Measurements from ENCODE around the gene HSD3B2. TPM values are rescaled to one million over a fixed set of nuclear protein-coding genes. Genes with fewer than 3 reads are reported as not detected.
"Not testable (repeated sequence)": the region's sequence is repeated elsewhere in the genome, so short reads cannot be mapped to it uniquely, and the experiment has no call there.

The HSD3B2 gene
- total RNA-seq, 2 donors from 2014 or later: not detected

DNA sequence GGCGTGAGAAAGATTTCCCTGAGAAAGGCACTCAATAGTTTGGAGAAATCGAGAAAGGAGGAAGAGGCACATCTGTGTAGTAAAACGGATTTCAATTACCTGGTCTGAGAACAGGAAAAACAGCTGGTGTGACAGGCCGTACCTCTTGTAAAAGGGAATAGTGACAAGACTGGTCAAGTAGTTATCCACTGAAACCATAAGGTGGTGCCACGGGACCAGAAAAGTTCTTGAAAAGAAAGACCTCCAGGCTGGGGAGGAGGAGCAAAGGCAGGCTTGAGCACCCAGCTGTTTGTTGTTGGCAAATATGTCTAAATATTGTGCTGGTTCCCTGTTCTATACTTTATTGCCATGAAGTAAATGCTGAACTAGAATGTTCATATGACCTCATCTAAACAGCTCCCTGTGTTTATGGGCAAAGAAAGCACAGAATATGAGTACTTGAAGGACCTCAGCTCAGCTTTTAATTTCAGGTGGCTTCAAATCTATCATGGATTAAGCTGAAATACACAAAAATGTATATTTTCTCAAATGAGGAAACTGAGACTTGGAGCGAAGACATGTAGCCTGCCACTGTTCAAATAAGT is 42.4 kb upstream of the HSD3B2 start:
- Histone ChIP-seq H3K27ac (no peak overlapping the region), H3K36me3 (no peaks in the 10 kb centered on the region), H3K9me3 (no peaks in the 10 kb centered on the region), H3K4me3 (no peak overlapping the region), H3K27me3 (no peaks in the 10 kb centered on the region), H3K4me1 (no peaks in the 10 kb centered on the region)
- no peak for DNase-seq (ENCODE audit: low spot score)
- TF ChIP-seq, protein P1, sequence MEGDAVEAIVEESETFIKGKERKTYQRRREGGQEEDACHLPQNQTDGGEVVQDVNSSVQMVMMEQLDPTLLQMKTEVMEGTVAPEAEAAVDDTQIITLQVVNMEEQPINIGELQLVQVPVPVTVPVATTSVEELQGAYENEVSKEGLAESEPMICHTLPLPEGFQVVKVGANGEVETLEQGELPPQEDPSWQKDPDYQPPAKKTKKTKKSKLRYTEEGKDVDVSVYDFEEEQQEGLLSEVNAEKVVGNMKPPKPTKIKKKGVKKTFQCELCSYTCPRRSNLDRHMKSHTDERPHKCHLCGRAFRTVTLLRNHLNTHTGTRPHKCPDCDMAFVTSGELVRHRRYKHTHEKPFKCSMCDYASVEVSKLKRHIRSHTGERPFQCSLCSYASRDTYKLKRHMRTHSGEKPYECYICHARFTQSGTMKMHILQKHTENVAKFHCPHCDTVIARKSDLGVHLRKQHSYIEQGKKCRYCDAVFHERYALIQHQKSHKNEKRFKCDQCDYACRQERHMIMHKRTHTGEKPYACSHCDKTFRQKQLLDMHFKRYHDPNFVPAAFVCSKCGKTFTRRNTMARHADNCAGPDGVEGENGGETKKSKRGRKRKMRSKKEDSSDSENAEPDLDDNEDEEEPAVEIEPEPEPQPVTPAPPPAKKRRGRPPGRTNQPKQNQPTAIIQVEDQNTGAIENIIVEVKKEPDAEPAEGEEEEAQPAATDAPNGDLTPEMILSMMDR (IDR thresholded peaks at IDR 0.05): no peak

DNA sequence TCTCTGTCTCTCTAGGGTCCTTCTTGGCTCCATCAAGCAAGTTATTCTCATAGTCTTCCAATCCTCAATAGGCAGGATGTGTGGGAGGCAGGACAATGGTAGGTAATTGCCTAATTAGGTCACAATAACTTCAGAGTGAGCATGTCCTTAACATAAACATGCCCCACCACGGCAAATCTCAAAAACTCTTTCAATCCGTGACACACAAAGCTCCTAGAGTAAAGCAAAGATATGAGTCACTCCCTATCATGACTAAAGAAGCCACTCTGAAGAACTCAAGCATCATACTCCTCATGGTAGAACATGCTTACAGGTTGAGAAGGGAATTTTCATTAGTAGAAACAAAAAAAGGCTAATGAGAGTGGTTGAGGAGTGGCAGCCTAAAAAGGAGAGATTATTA is 41.5 kb upstream of the HSD3B2 start:
- Histone ChIP-seq H3K36me3 (no peaks in the 10 kb centered on the region), H3K27me3 (no peaks in the 10 kb centered on the region), H3K4me3 (no peak overlapping the region), H3K27ac (no peak overlapping the region), H3K9me3 (no peaks in the 10 kb centered on the region), H3K4me1 (no peaks in the 10 kb centered on the region)
- no peak for DNase-seq (ENCODE audit: low spot score)
- TF ChIP-seq, protein P1 (IDR thresholded peaks at IDR 0.05): no peak

DNA sequence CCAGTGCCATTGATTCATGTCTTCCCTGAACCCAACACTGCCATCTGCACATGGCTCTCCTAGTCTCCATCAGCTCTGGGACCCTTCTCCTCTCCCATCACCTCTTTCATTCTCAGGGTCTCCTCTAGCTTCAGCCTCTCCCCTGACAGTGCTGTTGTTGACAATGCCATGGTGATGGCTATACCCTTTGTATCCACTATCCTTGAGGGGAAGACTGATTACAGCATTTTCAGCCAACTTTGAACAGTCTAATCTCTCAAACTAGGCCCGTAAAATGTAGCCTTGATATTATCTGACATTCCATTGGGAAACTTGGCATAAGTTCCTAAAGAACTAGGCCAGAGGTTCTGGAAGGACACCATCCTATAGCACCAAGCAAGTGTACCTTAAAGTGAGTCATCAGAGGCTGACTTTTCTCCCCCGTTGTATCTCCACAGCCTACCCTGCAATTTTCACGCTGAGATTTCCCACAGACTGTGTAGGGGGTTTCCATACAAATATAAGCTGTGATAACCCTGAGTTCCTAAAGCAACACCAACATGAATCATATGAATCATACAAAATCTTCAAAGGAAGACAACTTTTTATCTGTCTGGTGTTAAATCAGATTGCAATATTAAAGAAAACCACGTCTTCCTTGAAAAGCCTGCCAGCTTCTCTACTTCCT is 40.6 kb upstream of the HSD3B2 start:
- H3K36me3 ChIP-seq: no peaks in the 10 kb centered on the region
- TF ChIP-seq, protein P1 (IDR thresholded peaks at IDR 0.05): no peak
- H3K9me3 ChIP-seq: no peaks in the 10 kb centered on the region
- no peak for DNase-seq (ENCODE audit: low spot score)
- H3K27ac ChIP-seq: no peak overlapping the region
- H3K4me1 ChIP-seq: no peaks in the 10 kb centered on the region
- H3K27me3 ChIP-seq: no peaks in the 10 kb centered on the region
- no peak overlapping the region for H3K4me3 ChIP-seq

DNA sequence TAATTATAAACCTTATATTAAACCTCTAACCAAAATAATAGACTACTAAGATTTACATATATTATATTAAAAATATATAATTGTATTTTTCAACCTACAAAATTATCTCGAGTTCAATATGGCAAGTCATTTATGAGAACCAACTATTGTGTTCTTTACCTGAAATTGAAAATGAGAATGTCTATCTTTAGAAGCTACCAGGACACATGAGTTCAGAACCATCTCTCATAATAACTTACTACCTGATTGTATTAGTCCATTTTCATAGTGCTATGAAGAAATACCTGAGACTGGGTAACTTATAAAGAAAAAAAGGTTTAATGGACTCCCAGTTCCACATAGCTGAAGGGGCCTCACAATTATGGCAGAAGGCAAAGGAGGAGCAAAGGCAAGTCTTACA is 39.6 kb upstream of the HSD3B2 start:
- no peak overlapping the region for H3K27ac ChIP-seq
- no peaks in the 10 kb centered on the region for H3K4me1 ChIP-seq
- no peaks in the 10 kb centered on the region for H3K36me3 ChIP-seq
- TF ChIP-seq, protein P1 (IDR thresholded peaks at IDR 0.05): no peak
- no peak for DNase-seq (ENCODE audit: low spot score)
- H3K4me3 ChIP-seq: no peak overlapping the region
- no peaks in the 10 kb centered on the region for H3K27me3 ChIP-seq
- H3K9me3 ChIP-seq: no peaks in the 10 kb centered on the region

DNA sequence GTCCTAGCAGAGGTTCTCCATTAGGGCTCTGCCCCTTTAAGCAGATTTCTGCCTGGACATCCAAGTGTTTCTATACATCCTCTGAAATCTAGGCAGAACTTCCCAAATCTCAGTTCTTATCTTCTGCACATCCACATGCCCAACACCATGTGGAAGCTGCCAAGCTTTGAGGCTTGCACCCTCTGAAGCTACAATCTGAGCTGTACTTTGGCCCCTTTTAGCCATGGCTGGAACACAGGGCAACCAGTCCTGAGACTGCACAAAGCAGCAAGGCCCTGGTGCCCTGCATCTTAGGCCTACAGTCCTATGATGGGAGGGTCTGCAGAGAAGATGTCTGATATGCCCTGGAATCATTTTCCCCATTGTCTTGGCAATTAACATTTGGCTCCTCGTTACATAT is 38.4 kb upstream of the HSD3B2 start:
- Histone ChIP-seq H3K4me3 (no peak overlapping the region), H3K9me3 (no peaks in the 10 kb centered on the region), H3K27me3 (no peaks in the 10 kb centered on the region), H3K27ac (no peak overlapping the region), H3K36me3 (no peaks in the 10 kb centered on the region), H3K4me1 (no peaks in the 10 kb centered on the region)
- TF ChIP-seq, protein P1 (IDR thresholded peaks at IDR 0.05): no peak
- DNase-seq (ENCODE audit: low spot score): no peak

DNA sequence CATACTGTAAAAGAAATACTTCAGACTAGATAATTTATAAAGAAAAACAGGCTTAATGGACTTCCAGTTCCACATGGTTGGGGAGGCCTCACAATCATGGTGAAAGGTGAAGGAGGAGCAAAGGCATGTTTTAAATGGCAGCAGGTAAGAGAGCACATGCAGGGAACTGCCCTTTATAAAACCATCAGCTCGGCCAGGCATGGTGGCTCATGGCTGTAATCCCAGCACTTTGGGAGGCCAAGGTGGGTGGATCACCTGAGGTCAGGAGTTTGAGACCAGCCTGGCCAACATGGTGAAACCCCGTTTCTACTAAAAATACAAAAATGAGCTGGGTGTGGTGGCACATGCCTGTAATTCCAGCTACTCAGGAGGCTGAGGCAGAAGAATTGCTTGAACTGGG is 37.4 kb upstream of the HSD3B2 start:
- H3K4me3 ChIP-seq; H3K36me3 ChIP-seq; H3K9me3 ChIP-seq; DNase-seq (ENCODE audit: low spot score); H3K4me1 ChIP-seq; H3K27ac ChIP-seq; H3K27me3 ChIP-seq: not testable (repeated sequence)
